HG03571 (cell line): ENCODE data around the gene DNAH3.
A peak's percentile ranks its signal among the peaks of the same experiment; 100 is the strongest.
"Not testable (repeated sequence)": the region's sequence is repeated elsewhere in the genome, so short reads cannot be mapped to it uniquely, and the experiment has no call there.

Experiments used
- ATAC-seq: cut with Tn5 transposase; IDR thresholded peaks from one replicate; pipeline ENCODE4 v1.9.1; 2021; ENCODE audit not compliant: unreplicated experiment

Gene DNAH3

DNA sequence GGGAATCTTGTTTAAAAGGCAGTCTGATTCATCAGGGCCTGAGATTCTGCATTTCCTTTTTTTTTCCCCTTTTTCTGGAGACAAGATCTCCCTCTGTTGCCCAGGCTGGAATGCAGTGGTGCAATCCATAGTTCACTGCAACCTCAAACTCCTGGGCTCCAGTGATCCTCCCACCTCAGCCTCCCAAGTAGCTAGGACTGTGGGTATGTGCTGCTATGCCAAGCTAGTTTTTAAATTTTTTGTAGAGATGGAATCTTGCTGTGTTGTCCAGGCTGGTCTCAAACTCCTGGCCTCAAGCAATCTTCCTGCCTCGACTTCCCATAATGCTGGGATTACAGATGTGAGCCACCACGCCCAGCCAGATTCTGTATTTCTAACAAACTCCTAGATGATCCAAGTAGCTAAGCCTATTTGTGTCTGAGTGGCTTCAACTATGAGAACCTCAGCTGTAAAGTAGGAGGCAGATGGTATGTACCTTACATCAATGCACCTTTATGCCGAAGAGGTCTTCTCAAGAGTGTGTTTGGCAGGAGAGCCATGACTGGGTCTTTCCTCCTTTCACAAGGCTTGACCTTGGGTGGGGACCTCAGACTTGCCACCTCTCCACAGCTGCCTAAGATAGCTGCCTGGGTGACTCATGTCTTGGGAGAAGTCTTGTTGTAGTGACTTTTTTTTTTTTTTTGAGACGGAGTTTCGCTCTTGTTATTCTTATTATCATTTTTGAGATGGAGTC is 18.8 kb upstream of the DNAH3 start:
- no peak for ATAC-seq

DNA sequence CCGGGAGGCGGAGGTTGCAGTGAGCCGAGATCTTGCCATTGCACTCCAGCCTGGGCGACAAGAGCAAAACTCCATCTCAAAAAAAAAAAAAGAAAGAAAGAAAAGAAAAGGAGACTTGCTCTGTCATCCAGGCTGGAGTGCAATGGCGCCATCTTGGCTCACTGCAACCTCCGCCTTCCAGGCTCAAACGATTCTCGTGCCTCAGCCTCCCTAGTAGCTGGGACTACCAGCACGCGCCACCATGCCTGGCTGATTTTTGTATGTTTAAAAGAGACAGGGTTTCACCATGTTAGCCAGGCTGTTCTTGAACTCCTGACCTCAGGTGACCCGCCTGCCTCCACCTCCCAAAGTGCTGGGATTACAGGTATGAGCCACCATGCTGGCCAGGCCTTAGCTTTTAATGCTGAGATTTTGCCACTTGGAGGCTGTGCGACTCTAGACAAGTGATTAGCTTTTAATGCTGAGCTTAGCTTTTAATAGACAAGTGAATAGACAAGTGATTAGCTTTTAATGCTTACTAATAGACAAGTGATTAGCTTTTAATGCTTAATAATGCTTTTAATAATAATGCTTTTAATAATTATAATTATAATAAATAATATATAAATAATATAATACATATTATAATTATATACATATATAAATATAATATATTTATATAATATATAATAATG is 17.4 kb upstream of the DNAH3 start:
- no peak for ATAC-seq

DNA sequence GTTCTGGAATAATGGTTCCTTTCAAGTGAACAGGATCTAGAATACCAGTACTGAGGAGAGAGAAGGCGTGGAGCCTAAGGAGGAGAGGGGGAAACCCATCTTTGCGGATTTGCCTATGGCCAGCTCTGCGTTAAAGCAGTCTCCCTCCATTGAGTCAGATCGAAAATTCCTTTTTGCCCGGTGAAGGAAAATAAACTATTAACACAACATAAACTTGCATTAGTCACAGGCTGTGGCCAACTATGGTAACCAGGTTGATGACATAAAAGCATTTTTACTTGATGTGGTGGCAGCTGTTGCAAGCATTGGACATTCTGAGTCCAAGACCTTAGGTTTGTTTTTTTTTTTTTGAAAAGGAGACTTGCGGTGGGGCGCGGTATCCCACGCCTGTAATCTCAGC is 16.7 kb upstream of the DNAH3 start:
- ATAC-seq: no peak

DNA sequence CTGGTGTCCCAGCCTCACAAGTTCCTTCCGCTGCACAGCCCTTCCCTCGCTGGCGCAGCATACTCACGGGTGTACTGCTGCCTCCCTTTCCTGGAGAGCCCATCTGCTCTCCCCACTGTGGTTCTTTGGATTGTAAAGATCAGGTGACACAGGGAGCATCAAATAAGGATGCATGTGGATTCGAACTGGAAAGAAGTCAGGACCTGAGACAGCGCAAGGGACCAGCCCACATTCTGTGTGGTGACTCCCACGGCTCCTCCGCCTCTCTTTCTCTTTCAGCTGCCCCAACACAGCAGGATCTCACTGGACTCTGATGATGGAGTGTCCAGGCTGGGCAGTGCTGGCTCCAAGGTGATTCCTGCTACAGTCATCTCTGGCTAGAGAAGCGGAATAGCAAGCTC is 15.9 kb upstream of the DNAH3 start:
- ATAC-seq: no peak

DNA sequence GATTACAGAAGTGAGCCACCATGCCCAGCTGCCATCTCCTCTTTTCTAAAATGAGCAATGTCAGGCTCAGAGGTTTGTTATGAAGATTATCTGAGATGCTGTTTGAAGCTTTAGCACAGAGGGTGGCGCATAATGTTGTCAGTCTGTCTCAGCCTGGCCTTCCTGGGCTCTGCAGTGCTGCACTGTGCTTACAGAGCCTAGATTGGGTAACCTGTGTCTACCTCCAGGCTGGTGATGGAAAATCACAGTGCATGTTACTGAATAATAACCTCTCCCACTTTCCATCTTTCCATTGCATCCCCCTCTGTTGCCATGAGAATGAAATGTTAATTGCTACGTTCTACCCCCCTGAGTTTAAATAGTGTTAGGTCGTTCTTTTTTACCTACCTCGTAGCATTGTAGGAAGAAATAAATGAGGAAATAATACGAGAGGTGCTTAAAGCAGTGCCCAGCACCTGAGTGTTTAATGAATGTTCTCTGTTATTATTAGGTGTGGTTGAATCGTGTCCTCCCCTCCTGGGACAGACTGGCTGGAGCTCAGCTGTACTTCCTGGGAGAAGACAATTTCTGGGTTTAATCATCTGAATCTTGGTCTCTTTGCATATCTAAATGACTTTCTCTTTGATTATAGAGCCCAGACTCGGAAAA is 14.0 kb upstream of the DNAH3 start:
- ATAC-seq: no peak

DNA sequence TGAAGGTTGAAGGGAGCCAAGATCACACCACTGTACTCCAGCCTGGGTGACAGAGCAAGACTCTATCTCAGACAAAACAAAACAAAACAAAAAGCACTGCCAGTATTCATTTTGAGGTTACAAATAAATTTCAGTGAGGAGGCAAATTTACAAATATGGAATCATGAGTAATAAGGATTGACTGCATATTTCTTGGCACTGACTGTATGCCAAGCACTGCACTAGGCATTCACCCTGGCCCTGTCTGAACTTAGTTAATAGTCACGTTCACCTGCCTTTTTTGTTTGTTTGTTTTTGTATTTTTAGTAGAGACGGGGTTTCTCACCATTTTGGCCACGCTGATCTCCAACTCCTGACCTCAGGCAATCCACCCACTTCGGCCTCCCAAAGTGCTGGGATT is 12.9 kb upstream of the DNAH3 start:
- ATAC-seq: no peak

DNA sequence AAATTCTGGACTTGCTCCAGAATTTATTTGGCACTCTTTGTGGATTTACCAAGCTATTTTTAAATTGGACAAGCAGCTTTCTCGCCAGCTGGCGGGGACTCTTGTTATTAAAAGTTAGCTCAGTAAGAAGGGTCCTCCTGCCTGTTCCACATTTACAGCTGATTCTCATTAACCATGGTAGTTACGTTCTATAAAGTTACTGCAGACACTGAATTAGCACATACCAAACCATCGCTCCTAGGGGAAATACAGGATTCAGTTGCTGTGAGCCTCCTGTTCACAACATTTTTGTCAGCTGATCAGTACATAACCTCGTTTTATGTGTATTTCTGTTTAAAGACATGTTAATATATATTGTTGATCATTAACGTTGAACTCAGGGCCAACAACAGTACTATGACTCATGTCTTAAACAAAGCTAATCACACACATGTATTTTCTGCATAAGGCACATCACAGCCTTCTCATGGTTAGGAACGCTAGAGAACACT is 12.1 kb upstream of the DNAH3 start:
- no peak for ATAC-seq

DNA sequence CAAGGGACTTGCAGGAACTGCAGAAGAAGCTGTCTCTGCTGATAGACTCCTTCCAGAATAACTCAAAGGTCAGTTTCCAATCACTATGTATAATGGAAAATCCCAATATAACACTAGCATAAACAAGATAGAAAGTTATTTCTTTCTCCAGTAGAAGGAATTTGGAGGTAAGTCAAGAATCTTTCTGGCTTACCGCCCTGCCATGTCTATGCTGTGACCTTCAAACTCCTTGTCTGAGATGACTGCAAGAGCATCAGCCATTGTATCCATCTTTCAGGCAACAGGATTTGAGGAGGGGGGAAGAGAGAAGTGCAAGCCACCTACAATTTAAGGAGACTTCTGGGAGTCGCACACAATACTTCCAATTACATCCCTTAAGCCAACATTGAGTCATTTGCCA is 10.6 kb upstream of the DNAH3 start:
- no peak for ATAC-seq

DNA sequence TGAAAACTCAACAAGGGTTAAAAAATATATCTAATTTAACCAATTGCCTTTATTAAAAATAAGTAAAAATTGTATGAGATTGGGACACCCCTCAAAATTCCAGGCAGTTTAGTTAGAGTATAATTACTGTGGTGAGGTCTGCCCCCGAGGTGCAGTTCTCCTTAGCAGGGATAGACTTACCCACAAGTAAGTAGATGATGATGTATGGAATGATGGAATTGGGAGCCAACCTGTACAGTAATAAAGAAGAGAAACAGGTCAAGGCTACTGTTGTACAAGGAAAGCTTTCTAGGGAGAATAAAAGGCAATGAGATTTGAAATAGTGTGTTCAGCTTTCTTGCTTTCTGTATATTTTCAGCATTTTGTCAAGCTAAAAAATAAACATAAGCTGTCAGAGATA is 9.6 kb upstream of the DNAH3 start:
- no peak for ATAC-seq

DNA sequence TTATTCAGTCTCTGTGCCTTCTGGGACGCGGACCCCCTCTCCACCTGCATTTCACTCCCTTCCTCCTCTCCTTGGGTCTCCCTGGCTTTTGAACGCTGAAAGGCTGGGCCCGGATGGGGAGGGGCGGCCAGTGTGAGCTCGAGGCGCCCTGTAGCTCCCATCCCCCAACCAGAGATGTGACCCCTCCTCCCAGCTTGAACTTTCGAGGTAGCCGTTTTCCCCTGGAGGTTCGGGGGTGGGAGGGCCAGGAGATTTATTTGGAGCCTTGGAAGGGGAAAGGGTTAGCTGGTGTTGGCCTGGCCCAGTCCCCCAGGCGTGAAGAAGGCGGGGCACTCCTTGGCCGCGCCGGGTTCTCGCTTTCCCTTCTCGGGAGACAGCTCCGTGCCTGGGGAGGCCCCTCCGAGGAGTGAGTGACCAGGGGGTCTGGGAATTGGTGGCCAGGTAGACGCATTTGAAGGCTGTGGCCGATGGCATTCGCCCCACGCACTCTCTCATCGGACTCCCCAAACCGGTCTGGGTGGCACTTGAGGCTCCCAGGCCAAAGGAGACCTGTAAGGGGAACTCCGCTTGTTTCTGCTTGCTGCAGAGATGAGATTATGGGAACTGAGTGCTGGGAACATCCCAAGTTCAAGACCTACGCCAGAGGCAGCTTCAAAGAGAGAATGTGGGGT is 8.8 kb upstream of the DNAH3 start:
- ATAC-seq: no peak

DNA sequence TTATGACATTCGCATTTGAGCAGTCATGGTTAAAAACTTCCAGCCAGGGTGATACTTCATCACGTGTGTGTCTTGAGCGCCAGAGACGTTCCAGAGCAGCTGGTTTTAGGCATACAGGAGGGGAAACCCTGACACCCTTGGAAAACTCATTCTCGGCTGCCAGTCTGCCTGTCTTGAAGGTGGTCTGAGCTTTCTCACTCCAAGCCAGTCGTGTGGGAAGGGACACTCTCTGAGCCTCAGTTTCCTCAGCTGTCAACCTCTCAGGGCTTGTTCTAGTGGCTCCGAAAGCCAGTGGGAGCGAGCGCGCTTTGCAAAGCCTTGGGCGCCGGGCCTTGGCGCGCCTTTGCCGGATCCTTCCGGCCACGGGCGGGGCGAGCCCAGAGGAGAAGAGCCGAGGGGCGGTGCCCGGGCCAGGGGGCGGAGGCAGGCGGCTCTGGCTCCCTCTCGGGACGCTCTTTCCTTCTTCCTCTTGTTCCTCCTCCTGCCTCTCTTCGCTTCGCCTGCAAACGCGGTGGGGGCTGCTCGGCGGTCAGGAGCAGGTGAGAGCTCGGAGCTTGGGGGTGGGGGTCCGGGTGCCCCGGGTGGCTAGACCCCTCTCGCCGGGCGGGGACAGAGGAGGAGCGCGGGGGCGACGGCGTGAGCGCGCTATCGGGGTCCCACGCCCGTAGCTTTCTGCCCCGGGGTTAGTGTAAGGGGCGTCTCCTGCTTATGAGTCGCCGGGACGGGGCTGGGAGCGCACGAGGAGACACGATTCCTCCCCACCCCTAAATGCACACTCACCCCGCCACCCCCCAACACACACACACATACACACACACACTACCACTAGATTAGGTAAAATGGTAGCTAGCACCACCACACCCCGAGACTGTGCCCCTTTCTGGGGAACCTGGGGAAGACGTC is 7.8 kb upstream of the DNAH3 start, which contains the start of gene LDAF1:
Gene LDAF1 (plus strand): TSS at position 467 of the 903 bp plus-strand sequence. CDS start 2,509 bp downstream, outside the sequence.
- peak; percentile 76 for ATAC-seq

DNA sequence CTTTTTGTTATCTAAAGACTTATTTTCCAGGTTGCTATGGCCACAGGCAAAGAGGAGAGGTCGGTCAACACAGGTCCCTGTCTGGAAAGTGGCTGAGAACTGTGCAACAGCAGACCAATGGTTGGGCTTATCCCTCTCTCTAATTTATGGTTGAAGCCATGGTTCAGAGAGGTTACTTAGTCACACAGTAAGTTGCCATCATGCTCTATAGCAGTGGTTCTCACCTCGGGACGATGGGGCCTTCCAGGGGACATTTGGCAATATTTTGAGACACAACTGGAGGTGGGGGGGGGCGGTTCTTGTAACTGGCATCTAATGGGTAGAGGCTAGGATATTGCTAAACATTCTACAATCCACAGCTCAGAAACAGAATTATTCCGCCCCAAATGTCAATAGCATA is 7.0 kb upstream of the DNAH3 start:
- no peak for ATAC-seq

DNA sequence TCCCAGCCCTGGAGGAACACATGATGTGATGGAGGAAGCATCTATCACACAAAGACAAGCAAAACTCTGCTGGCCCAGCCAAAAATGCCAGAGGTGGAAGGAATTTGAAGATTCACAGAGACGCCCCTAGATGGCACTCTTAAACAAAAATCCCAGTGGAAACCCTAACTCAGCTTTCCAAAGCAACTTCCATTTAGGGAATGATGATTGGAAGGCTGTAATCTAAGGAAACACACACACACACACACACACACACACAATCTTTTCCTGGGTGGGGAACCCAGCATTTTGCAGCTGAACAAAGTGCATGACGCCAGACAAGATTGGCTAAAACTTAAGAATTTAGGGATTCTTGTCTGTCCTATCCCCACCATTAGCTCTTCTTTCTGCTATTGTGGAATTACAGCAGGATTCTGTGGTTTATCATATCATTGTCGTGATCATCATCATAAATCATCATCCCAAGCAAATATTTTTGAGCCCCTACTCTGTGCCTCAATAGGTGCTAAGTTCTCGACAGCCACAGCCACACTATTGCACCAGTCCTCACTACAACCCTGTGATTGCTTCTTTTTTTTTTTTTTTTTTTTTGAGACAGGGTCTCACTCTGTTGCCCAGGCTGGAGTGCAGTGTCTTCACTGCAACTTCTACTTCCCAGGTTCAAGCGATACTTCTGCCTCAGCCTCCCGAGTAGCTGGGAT is 6.3 kb upstream of the DNAH3 start:
- no peak for ATAC-seq

DNA sequence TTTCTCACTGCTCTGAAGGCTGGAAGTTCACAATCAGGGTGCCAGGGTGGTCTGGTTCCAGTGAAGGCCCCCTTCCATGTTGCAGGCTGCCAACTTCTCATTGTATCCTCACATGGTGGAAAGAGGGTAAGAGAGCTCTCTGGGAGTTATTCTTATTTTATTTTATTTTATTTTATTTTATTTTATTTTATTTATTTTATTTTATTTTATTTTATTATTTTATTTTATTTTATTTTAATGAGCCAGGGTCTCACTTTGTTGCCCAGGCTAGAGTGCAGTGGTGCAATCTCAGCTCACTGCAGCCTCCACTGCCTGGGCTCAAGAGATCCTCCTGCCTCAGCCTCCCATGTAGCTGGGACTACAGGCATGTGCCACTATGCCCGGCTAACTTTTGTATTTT is 5.4 kb upstream of the DNAH3 start:
- not testable (repeated sequence) for ATAC-seq

DNA sequence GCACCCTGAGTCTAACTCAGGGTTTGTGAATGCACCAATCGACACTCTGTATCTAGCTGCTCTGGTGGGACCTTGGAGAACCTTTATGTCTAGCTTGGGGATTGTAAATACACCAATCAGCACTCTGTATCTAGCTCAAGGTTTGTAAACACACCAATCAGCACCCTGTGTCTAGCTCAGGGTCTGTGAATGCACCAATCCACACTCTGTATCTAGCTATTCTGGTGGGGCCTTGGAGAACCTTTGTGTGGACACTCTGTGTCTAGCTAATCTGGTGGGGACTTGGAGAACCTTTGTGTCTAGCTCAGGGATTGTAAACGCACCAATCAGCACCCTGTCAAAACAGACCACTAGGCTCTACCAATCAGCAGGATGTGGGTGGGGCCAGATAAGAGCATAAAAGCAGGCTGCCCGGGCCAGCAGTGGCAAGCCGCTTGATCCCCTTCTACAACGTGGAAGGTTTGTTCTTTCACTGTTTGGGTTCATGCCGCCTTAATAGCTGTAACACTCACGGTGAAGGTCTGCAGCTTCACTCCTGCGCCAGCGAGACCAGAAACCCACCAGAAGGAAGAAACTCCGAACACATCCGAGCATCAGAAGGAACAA is 2.6 kb upstream of the DNAH3 start:
- ATAC-seq: not testable (repeated sequence)

DNA sequence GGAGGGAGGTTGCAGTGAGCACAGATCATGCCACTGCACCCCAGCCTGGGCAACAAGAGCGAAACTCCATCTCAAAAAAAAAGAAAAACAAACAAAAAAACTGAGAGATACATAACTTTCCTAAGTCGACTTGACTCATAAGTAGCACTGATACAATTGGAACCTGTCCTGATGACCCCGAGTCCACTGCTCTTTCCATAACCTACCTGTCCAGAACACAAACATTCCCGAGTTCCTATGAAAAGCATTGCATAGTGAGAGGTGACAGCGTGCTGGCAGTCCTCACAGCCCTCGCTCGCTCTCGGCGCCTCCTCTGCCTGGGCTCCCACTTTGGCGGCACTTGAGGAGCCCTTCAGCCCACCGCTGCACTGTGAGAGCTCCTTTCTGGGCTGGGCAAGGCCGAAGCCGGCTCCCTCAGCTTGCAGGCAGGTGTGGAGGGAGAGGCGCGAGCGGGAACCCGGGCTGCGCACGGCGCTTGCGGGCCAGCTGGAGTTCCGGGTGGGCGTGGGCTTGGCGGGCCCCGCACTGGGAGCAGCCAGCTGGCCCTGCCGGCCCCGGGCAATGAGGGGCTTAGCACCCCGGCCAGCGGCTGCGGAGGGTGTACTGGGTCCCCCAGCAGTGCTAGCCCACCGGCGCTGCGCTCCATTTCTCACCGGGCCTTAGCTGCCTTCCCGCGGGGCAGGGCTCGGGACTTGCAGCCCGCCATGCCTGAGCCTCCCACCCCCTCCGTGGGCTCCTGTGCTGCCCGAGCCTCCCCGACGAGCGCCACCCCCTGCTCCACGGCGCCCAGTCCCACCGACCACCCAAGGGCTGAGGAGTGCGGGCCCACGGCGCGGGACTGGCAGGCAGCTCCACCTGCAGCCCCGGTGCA is 1.7 kb upstream of the DNAH3 start:
- not testable (repeated sequence) for ATAC-seq

DNA sequence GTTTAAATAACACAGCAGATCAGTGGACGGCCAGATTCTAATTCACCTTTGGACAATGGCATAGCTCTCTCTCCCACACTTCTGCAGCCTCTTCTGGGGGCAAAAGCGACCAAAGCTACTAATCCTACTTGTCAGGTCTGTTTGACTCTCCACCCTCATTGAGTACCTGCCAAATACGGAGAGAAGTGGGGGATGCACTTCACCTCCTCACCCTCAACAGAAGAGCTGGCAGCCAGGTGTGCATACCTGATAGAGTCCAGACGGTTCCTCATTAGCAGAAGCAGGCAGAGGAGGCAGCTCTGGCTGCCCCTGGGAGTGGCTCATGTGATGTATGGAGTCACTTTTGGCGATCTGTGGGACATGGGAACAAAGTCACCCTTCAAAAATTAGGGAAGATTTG is 4.9 kb downstream of the DNAH3 start:
- no peak for ATAC-seq

DNA sequence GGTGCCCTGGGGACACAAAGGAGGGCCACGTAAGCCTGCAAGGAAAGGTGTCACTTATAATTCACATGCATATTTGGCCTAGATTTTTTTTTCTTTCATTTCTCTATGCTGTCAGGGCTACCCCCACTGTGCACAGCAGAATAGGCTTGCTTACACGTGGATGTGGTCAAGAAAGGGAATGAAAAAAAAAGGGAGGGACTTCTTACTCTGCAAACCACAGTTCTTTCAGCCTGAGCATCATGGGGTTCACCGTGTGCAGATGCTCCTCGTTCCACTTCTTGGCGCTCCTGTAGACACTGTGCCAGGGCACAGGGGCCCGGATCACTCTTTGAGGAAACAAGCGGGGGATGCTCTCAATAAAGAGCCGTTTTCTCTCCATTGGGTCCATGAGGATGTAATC is 16.6 kb downstream of the DNAH3 start:
- ATAC-seq: no peak
